ENCODE results near the gene CARD19. TPM values are rescaled to one million over a fixed set of nuclear protein-coding genes. Genes with fewer than 3 reads are reported as not detected.

CARD19 gene
- total RNA-seq, 4 donors from 2014 or later: 53.4 to 93.6 (median 60.7) TPM

DNA sequence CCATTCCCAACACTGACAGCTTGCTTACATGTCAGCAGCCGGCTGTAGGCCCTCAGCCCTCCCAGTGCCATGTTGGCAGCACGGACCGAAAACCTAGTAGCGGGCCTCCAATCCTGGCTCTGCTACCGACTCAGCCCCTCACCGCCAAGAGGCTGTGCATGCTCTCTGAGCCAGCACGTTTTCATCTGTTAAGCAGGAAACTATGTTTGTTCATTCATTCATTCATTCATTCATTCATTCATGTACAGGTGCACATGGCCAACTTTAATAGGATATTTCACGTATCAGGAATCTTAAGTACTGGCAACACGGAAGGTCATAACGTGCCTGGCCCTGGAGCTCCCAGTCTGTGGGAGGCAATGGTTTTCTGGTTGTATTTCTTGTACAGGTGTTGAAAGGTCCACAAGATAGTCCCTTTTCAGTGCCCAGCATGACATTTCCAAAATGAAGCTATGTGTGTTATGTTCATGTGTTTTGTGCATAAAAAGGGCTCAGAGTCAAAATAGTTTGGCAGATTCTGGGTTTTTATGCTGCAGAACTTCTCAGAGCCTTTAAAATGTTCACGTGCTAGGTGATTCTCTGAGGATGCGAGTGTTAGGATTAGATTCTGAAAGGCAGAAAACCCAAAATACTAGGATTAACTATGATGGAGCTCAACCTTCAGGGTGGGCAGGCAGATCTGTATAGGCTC, 19.8 kb upstream of the CARD19 start:
- WGBS, 2 donors: 88 to 95% methylated on average over 12 of the region's 12 CpGs
- Histone ChIP-seq H3K27me3 (no peaks in the 10 kb centered on the region), H3K36me3 (no peaks in the 10 kb centered on the region), H3K4me3 (no peak overlapping the region), H3K4me1 (peaks cover 0 to 4% (median 2%) of the 10 kb centered on the region in 4 donors), H3K27ac (no peak overlapping the region), H3K9me3 (no peaks in the 10 kb centered on the region)
- TF ChIP-seq POLR2A (IDR thresholded peaks at IDR 0.05): no peak
- TF ChIP-seq EP300 (IDR thresholded peaks at IDR 0.05): no peak
- TF ChIP-seq, protein P1, sequence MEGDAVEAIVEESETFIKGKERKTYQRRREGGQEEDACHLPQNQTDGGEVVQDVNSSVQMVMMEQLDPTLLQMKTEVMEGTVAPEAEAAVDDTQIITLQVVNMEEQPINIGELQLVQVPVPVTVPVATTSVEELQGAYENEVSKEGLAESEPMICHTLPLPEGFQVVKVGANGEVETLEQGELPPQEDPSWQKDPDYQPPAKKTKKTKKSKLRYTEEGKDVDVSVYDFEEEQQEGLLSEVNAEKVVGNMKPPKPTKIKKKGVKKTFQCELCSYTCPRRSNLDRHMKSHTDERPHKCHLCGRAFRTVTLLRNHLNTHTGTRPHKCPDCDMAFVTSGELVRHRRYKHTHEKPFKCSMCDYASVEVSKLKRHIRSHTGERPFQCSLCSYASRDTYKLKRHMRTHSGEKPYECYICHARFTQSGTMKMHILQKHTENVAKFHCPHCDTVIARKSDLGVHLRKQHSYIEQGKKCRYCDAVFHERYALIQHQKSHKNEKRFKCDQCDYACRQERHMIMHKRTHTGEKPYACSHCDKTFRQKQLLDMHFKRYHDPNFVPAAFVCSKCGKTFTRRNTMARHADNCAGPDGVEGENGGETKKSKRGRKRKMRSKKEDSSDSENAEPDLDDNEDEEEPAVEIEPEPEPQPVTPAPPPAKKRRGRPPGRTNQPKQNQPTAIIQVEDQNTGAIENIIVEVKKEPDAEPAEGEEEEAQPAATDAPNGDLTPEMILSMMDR (IDR thresholded peaks at IDR 0.05): no peak
- DNase-seq (ENCODE audit: low spot score in 2 of 2): no peak

DNA sequence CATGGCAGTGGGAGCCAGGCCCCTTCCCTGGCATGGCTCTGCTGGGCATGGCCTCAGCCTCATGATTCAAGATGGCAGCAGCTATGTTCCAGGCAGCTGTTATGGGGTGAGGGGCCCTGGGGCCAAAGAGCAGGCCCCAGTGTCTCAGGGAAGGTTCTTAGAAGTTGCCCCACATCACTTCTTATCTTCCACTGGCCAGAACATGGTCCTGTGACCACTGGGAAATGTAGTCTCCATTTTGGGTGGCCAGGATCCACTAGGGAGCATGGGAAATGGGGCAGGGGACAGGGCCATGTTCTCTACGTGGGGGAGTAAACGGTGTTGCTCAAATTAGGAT, 19.3 kb upstream of the CARD19 start:
- Histone ChIP-seq H3K4me1 (peaks cover 0 to 4% (median 2%) of the 10 kb centered on the region in 4 donors), H3K27me3 (no peaks in the 10 kb centered on the region), H3K36me3 (no peaks in the 10 kb centered on the region), H3K27ac (no peak overlapping the region), H3K4me3 (no peak overlapping the region), H3K9me3 (no peaks in the 10 kb centered on the region)
- TF ChIP-seq EP300 (IDR thresholded peaks at IDR 0.05) (no peak), POLR2A (IDR thresholded peaks at IDR 0.05) (no peak)
- TF ChIP-seq, protein P1 (IDR thresholded peaks at IDR 0.05): no peak
- no peak for DNase-seq (ENCODE audit: low spot score in 2 of 2)
- WGBS, 2 donors: 92 to 95% methylated on average over 2 of the region's 2 CpGs

DNA sequence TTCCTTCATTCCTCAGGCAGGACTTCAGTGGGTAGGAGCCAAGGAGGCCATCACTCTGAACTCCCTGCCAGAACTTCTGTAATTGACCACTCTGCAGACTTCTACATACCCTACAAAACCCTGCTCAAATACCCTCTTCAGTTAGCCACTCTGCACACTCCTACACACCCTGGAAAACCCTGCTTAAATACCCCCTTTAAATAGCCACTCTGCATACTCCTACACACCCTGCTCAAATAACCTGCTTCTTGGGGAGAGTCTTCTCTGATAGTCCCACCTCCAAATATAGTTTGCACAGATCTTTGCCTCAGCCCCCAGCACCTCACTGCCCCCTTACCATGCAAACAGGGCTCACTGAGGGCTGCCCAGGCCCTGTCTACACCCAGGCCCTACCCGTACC, 18.6 kb upstream of the CARD19 start:
- no peak overlapping the region for H3K27ac ChIP-seq
- no peak for TF ChIP-seq POLR2A (IDR thresholded peaks at IDR 0.05)
- TF ChIP-seq, protein P1 (IDR thresholded peaks at IDR 0.05): no peak
- no peak for TF ChIP-seq EP300 (IDR thresholded peaks at IDR 0.05)
- H3K4me3 ChIP-seq: no peak overlapping the region
- H3K4me1 ChIP-seq: peaks cover 0 to 3% (median 1%) of the 10 kb centered on the region in 4 donors
- WGBS, 2 donors: 87 to 100% methylated on average over 1 of the region's 1 CpG
- no peaks in the 10 kb centered on the region for H3K36me3 ChIP-seq
- H3K27me3 ChIP-seq: no peaks in the 10 kb centered on the region
- H3K9me3 ChIP-seq: no peaks in the 10 kb centered on the region
- DNase-seq (ENCODE audit: low spot score in 2 of 2): no peak

DNA sequence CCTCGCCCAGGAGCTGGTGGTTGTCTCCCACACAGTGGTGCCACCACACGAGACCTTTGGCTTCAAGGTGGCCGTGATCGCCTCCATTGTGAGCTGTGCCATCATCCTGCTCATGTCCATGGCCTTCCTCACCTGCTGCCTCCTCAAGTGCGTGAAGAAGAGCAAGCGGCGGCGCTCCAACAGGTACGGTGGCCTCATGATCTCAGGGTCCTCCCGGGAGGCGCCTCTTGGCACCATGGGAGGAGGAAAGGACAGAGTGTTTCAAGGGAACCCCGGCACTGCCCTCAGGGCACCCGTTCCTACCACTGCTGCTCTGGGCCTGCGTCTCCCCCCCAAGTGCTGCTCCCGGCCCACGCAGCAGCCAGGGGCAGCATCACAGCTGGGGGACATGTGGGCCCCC, 18.2 kb upstream of the CARD19 start:
- Histone ChIP-seq H3K27me3 (no peaks in the 10 kb centered on the region), H3K4me3 (no peak overlapping the region), H3K27ac (no peak overlapping the region), H3K4me1 (no peaks in the 10 kb centered on the region), H3K9me3 (no peaks in the 10 kb centered on the region), H3K36me3 (no peaks in the 10 kb centered on the region)
- WGBS, 2 donors: 96 to 97% methylated on average over 16 of the region's 16 CpGs
- TF ChIP-seq EP300 (IDR thresholded peaks at IDR 0.05) (no peak), POLR2A (IDR thresholded peaks at IDR 0.05) (no peak)
- TF ChIP-seq, protein P1 (IDR thresholded peaks at IDR 0.05): no peak
- no peak for DNase-seq (ENCODE audit: low spot score in 2 of 2)

DNA sequence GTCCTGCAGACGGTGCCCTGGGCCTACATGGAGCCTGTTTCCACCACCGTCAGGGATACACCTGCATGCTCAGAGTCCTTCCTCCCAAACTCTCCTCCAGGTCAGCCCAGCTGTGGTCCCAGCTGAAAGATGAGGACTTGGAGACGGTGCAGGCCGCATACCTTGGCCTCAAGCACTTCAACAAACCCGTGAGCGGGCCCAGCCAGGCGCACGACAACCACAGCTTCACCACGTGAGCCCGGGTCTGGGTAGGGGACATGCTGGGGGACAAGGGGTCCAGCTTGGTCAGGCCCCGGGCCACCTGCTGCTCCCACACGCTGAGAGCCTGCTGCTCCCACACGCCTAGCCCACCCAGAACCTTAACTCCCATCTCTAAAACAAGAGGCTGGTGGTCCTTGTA, 16.6 kb upstream of the CARD19 start:
- H3K9me3 ChIP-seq: no peaks in the 10 kb centered on the region
- H3K4me3 ChIP-seq: no peak overlapping the region
- H3K36me3 ChIP-seq: no peaks in the 10 kb centered on the region
- no peaks in the 10 kb centered on the region for H3K27me3 ChIP-seq
- H3K4me1 ChIP-seq: no peaks in the 10 kb centered on the region
- WGBS, 2 donors: 92 to 95% methylated on average over 4 to 13 of the region's 13 CpGs
- no peak overlapping the region for H3K27ac ChIP-seq
- TF ChIP-seq POLR2A (IDR thresholded peaks at IDR 0.05) (no peak), EP300 (IDR thresholded peaks at IDR 0.05) (no peak)
- TF ChIP-seq, protein P1 (IDR thresholded peaks at IDR 0.05): no peak
- no peak for DNase-seq (ENCODE audit: low spot score in 2 of 2)
